H9 (cell line): ENCODE measurements around the gene GPC6. TPM values are rescaled to one million over a fixed set of nuclear protein-coding genes. Genes with fewer than 3 reads are reported as not detected.

Source experiments
- DNase-seq: peaks from one replicate; pipeline ENCODE4 v3.0.0-alpha.2; 2017
- H2AFZ ChIP-seq: one replicate; pipeline ENCODE4 v1.6.1; 2013; ENCODE audit warnings: mild to moderate bottlenecking, low read length, control low read depth, moderate library complexity
- H2AK5ac ChIP-seq: 2 replicates; pipeline ENCODE4 v1.6.1; 2013; ENCODE audit warnings: low read length, control low read depth, mixed read lengths; ENCODE audit not compliant: insufficient read length
- H2BK120ac ChIP-seq: one replicate; pipeline ENCODE4 v1.6.1; 2013; ENCODE audit warnings: low read depth, mild to moderate bottlenecking, low read length, control low read depth, inconsistent platforms; ENCODE audit not compliant: poor library complexity, severe bottlenecking
- H2BK12ac ChIP-seq: 2 replicates; pipeline ENCODE4 v1.6.1; 2013; ENCODE audit warnings: low read length, control low read depth, mixed read lengths, low read depth; ENCODE audit not compliant: insufficient read length
- H2BK15ac ChIP-seq: 2 replicates; pipeline ENCODE4 v1.6.1; 2013; ENCODE audit warnings: low read depth, low read length, control low read depth
- H2BK20ac ChIP-seq: one replicate; pipeline ENCODE4 v1.6.1; 2013; ENCODE audit warnings: low read depth, mild to moderate bottlenecking, low read length, control low read depth, inconsistent platforms; ENCODE audit not compliant: poor library complexity, severe bottlenecking
- H2BK5ac ChIP-seq: 2 replicates; pipeline ENCODE4 v1.6.1; 2013; ENCODE audit warnings: low read length, control low read depth, mixed read lengths; ENCODE audit not compliant: insufficient read length
- H3K14ac ChIP-seq: 2 replicates; pipeline ENCODE4 v1.6.1; 2013; ENCODE audit warnings: low read length, control low read depth; ENCODE audit not compliant: insufficient read depth
- H3K18ac ChIP-seq: 2 replicates; pipeline ENCODE4 v1.6.1; 2013; ENCODE audit warnings: low read depth, mild to moderate bottlenecking, mixed read lengths, low read length, control low read depth; ENCODE audit not compliant: insufficient read length
- H3K23ac ChIP-seq: 2 replicates; pipeline ENCODE4 v1.6.1; 2013; ENCODE audit warnings: low read length, control low read depth, mixed read lengths, low read depth; ENCODE audit not compliant: insufficient read length
- H3K23me2 ChIP-seq: 2 replicates; pipeline ENCODE4 v1.6.1; 2013; ENCODE audit warnings: low read depth, mild to moderate bottlenecking, mixed read lengths, low read length, control low read depth; ENCODE audit not compliant: insufficient read length, poor library complexity, severe bottlenecking
- H3K27ac ChIP-seq: 2 replicates; pipeline ENCODE4 v1.5.1; 2013; ENCODE audit warnings: low read length, control low read depth, mixed read lengths, low read depth; ENCODE audit not compliant: insufficient read length
- H3K27me3 ChIP-seq: 2 replicates; pipeline ENCODE4 v1.6.1; 2013; ENCODE audit warnings: low read length, control low read depth, inconsistent platforms; ENCODE audit not compliant: insufficient read depth
- H3K4ac ChIP-seq: 2 replicates; pipeline ENCODE4 v1.6.1; 2013; ENCODE audit warnings: low read depth, mild to moderate bottlenecking, control low read depth, inconsistent platforms, low read length, moderate library complexity
- H3K4me1 ChIP-seq: 2 replicates; pipeline ENCODE4 v1.6.1; 2013; ENCODE audit warnings: low read length, control low read depth, inconsistent platforms; ENCODE audit not compliant: insufficient read depth
- H3K4me2 ChIP-seq: 2 replicates; pipeline ENCODE4 v1.6.1; 2013; ENCODE audit warnings: low read length, control low read depth, mixed read lengths; ENCODE audit not compliant: insufficient read length, insufficient read depth
- H3K56ac ChIP-seq: 2 replicates; pipeline ENCODE4 v1.6.1; 2013; ENCODE audit warnings: low read depth, mild to moderate bottlenecking, mixed read lengths, low read length, control low read depth; ENCODE audit not compliant: insufficient read length
- H3K79me1 ChIP-seq: 2 replicates; pipeline ENCODE4 v1.6.1; 2013; ENCODE audit warnings: low read depth, mild to moderate bottlenecking, moderate library complexity, low read length, control low read depth, inconsistent platforms; ENCODE audit not compliant: insufficient read depth, poor library complexity, severe bottlenecking
- H3K79me2 ChIP-seq: 2 replicates; pipeline ENCODE4 v1.6.1; 2013; ENCODE audit warnings: low read length, control low read depth, inconsistent platforms; ENCODE audit not compliant: insufficient read depth
- H3K9ac ChIP-seq: 2 replicates; pipeline ENCODE4 v1.6.1; 2013; ENCODE audit warnings: low read length, control low read depth, mixed read lengths; ENCODE audit not compliant: insufficient read length; ENCODE audit errors: extremely low read depth
- H3K9me3 ChIP-seq: one replicate; pipeline ENCODE4 v1.6.1; 2013; ENCODE audit warnings: low read depth, low read length, inconsistent platforms; ENCODE audit not compliant: control insufficient read depth
- H3T11ph ChIP-seq: one replicate; pipeline ENCODE4 v1.6.1; 2013; ENCODE audit warnings: mild to moderate bottlenecking, low read length, control low read depth, inconsistent platforms
- H4K20me1 ChIP-seq: one replicate; pipeline ENCODE4 v1.6.1; 2013; ENCODE audit not compliant: control insufficient read depth, insufficient read length, insufficient read depth
- H4K5ac ChIP-seq: 2 replicates; pipeline ENCODE4 v1.6.1; 2013; ENCODE audit warnings: low read depth, mild to moderate bottlenecking, mixed read lengths, low read length, control low read depth; ENCODE audit not compliant: insufficient read length
- H4K8ac ChIP-seq: replicated peaks from 2 replicates; pipeline ENCODE4 v1.6.1; 2013; ENCODE audit warnings: low read length, control low read depth, mixed read lengths, low read depth; ENCODE audit not compliant: insufficient read length
- H4K91ac ChIP-seq: 2 replicates; pipeline ENCODE4 v1.6.1; 2013; ENCODE audit warnings: low read depth, mild to moderate bottlenecking, moderate library complexity, mixed read lengths, low read length, control low read depth; ENCODE audit not compliant: insufficient read length
- H3K27ac Mint-ChIP-seq, 3 experiments: 2 replicates in 2 of 3; 3 replicates in 1 of 3; pipeline ENCODE4 v1.8.0; 2020 to 2021; ENCODE audit warnings: mixed read lengths in 3 of 3, mild to moderate bottlenecking in 1 of 3, moderate library complexity in 1 of 3
- H3K27me3 Mint-ChIP-seq: 2 replicates; pipeline ENCODE4 v1.8.0; 2021; ENCODE audit warnings: low read depth, mild to moderate bottlenecking, moderate library complexity, mixed read lengths
- H3K36me3 Mint-ChIP-seq, 3 experiments: 2 replicates in 2 of 3; 3 replicates in 1 of 3; pipeline ENCODE4 v1.8.0; 2020 to 2021; ENCODE audit warnings: low read depth in 3 of 3, mixed read lengths in 3 of 3; ENCODE audit not compliant: insufficient read depth in 1 of 3
- H3K4me1 Mint-ChIP-seq, 2 experiments: 2 replicates each; pipeline ENCODE4 v1.8.0; 2020; ENCODE audit warnings: mixed read lengths in 2 of 2
- H3K4me3 Mint-ChIP-seq, 2 experiments: 2 replicates in 1 of 2; 3 replicates in 1 of 2; pipeline ENCODE4 v1.8.0; 2020 to 2021; ENCODE audit warnings: mild to moderate bottlenecking in 2 of 2, mixed read lengths in 2 of 2, moderate library complexity in 1 of 2
- H3K9me3 Mint-ChIP-seq, 2 experiments: 2 replicates in 1 of 2; 3 replicates in 1 of 2; pipeline ENCODE4 v1.8.0; 2020; ENCODE audit warnings: mild to moderate bottlenecking in 2 of 2, mixed read lengths in 2 of 2, moderate library complexity in 1 of 2
- CTCF ChIP-seq: fragments of 200-600 bp; sonication (generic); conservative IDR thresholded peaks from 3 replicates; pipeline ENCODE4 v1.8.0; 2021; ENCODE audit warnings: antibody characterized with exemption, mild to moderate bottlenecking
- WGBS: extraction: QIAGEN DNeasy Blood & Tissue Kit; methylation state at CpG from one replicate; pipeline ENCODE4 v1.1.7; 2013; ENCODE audit warnings: missing lambda C conversion rate, low lambda C conversion rate, mixed read lengths; ENCODE audit not compliant: insufficient read length; ENCODE audit errors: extremely low coverage; 5-methylcytosine and 5-hydroxymethylcytosine counted together
- total RNA-seq: library from RNA; stranded (reverse); gene quantifications from 2 replicates; pipeline ENCODE4 v1.2.1, GENCODE V29; 2021

Gene GPC6
- total RNA-seq, 1 experiment from 2014 or later: 15.6 TPM

- Histone ChIP-seq H3K27me3 (no peaks in the 10 kb centered on the region), H3K79me2 (no peaks in the 10 kb centered on the region), H4K8ac (no peak overlapping the region), H3K56ac (no peak overlapping the region), H4K91ac (no peak overlapping the region), H3K14ac (no peak overlapping the region), H3K9me3 (no peaks in the 10 kb centered on the region), H4K20me1 (no peaks in the 10 kb centered on the region), H3K18ac (no peak overlapping the region), H3K4me2 (no peak overlapping the region), H2BK20ac (no peak overlapping the region), H2AK5ac (no peak overlapping the region), H2AFZ (no peak overlapping the region), H4K5ac (no peak overlapping the region), H2BK5ac (no peak overlapping the region), H3K9ac (no peak overlapping the region), H2BK120ac (no peak overlapping the region), H3T11ph (no peak overlapping the region), H3K27ac (no peak overlapping the region), H2BK15ac (no peak overlapping the region), H3K4ac (no peak overlapping the region), H3K4me1 (no peaks in the 10 kb centered on the region; the same call in 1 of the 2 replicates), H3K23ac (no peak overlapping the region), H2BK12ac (no peak overlapping the region), H3K23me2 (no peaks in the 10 kb centered on the region), H3K79me1 (no peaks in the 10 kb centered on the region)
- Mint-ChIP-seq H3K27me3 (no peaks in the 10 kb centered on the region), H3K27ac (no peak overlapping the region), H3K4me1 (peaks cover 13% of the 10 kb centered on the region in 2 experiments), H3K9me3 (no peaks in the 10 kb centered on the region), H3K4me3 (no peak overlapping the region), H3K36me3 (no peaks in the 10 kb centered on the region)
- no peak for DNase-seq
- no CpG with 5 or more reads among the region's 2 CpGs for WGBS
- no peak for TF ChIP-seq CTCF
Observed at GRCh38 chr13:94384231-94384905, 1157.8 kb downstream of the GPC6 start.
